ENCODE measurements around the gene LRRC8B. TPM values are rescaled to one million over a fixed set of nuclear protein-coding genes. Genes with fewer than 3 reads are reported as not detected.

LRRC8B gene
- total and polyA plus RNA-seq, 2 donors from 2014 or later = 2.4 to 15.1 TPM

DNA sequence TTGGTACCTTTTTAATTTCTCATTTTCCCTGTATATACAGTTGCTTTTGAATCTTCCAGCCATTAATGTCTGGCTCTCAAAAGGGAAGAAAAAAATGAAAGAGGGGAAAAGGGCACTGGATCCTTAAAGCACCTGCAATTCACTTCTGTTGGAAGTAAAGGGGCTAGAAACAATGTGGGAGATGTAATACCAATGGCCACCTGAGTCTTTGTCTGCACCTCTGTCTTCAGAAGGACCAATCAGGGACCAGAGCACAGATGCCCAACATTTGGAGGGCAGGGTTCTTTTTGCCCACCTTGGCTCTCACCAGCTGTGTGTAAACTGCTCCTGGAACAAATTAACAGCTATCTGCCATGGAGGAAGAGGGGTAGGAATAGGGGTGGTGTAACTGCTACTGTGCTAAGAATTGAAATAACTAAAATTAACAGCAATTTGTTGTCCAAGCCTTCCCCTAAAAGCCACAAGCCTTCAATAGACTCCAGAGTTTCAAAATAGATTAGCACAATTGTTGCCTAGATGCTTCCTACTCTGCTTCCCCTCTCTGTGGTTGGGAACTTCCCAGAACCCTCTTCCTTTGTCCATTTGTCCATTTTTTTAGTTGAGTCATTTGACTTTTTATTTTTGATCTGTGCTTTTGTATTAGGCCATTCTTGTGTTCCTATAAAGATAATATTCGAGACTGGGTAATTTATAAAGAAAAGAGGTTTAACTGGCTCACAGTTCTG is 11.5 kb upstream of the LRRC8B start:
- Histone ChIP-seq H3K27ac (ENCODE audit: low read depth in 2 of 2, low read length in 2 of 2) (no peak overlapping the region), H3K9me3 (ENCODE audit: control insufficient read depth in 2 of 3, insufficient read depth in 1 of 3, low read length in 3 of 3) (no peaks in the 10 kb centered on the region), H3K36me3 (ENCODE audit: control insufficient read depth in 2 of 3, insufficient read depth in 3 of 3, low read length in 3 of 3) (no peaks in the 10 kb centered on the region), H3K9ac (ENCODE audit: low read length in 3 of 3) (no peak overlapping the region), H3K27me3 (ENCODE audit: control insufficient read depth, insufficient read depth, low read length) (no peaks in the 10 kb centered on the region), H3K4me1 (ENCODE audit: control insufficient read depth in 2 of 3, insufficient read depth in 2 of 3, low read depth in 1 of 3, low read length in 3 of 3) (no peaks in the 10 kb centered on the region), H3K4me3 (ENCODE audit: low read length in 3 of 3) (no peak overlapping the region)
- TF ChIP-seq, protein P1, sequence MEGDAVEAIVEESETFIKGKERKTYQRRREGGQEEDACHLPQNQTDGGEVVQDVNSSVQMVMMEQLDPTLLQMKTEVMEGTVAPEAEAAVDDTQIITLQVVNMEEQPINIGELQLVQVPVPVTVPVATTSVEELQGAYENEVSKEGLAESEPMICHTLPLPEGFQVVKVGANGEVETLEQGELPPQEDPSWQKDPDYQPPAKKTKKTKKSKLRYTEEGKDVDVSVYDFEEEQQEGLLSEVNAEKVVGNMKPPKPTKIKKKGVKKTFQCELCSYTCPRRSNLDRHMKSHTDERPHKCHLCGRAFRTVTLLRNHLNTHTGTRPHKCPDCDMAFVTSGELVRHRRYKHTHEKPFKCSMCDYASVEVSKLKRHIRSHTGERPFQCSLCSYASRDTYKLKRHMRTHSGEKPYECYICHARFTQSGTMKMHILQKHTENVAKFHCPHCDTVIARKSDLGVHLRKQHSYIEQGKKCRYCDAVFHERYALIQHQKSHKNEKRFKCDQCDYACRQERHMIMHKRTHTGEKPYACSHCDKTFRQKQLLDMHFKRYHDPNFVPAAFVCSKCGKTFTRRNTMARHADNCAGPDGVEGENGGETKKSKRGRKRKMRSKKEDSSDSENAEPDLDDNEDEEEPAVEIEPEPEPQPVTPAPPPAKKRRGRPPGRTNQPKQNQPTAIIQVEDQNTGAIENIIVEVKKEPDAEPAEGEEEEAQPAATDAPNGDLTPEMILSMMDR (IDR thresholded peaks at IDR 0.05; ENCODE audit: borderline replicate concordance, extremely low read depth, insufficient read depth) = no peak
- intact Hi-C loops (cut with DNase I) = no loop called here
- DNase-seq (no peak), FAIRE-seq (no peak)

DNA sequence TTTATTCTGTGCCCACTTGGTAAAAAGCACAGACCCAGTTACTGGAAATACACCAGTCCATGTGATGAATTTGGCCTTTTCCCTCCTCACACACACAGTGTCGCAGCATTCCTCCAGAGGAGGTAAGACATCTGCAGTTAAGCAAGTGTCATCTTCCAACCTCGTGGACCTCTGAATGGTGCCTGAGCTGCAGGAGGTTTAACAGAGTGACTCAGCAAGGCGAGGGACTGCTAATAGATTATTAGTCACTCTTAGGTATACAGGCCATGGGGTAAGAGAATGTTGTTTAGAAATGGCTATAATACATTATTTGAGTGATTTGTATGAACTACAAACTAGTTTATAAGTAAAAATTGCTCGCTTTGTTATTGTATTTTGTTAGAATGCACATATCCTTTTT is 8.6 kb upstream of the LRRC8B start:
- FAIRE-seq = no peak
- Histone ChIP-seq H3K4me3 (ENCODE audit: low read length in 3 of 3) (no peak overlapping the region), H3K27ac (ENCODE audit: low read depth in 2 of 2, low read length in 2 of 2) (no peak overlapping the region), H3K4me1 (ENCODE audit: control insufficient read depth in 2 of 3, insufficient read depth in 2 of 3, low read depth in 1 of 3, low read length in 3 of 3) (no peaks in the 10 kb centered on the region), H3K27me3 (ENCODE audit: control insufficient read depth, insufficient read depth, low read length) (no peaks in the 10 kb centered on the region), H3K9me3 (ENCODE audit: control insufficient read depth in 2 of 3, insufficient read depth in 1 of 3, low read length in 3 of 3) (no peaks in the 10 kb centered on the region), H3K36me3 (ENCODE audit: control insufficient read depth in 2 of 3, insufficient read depth in 3 of 3, low read length in 3 of 3) (no peaks in the 10 kb centered on the region), H3K9ac (ENCODE audit: low read length in 3 of 3) (no peak overlapping the region)
- no peak for DNase-seq
- intact Hi-C loops (cut with DNase I) = no loop called here
- TF ChIP-seq, protein P1 (IDR thresholded peaks at IDR 0.05; ENCODE audit: borderline replicate concordance, extremely low read depth, insufficient read depth) = no peak

DNA sequence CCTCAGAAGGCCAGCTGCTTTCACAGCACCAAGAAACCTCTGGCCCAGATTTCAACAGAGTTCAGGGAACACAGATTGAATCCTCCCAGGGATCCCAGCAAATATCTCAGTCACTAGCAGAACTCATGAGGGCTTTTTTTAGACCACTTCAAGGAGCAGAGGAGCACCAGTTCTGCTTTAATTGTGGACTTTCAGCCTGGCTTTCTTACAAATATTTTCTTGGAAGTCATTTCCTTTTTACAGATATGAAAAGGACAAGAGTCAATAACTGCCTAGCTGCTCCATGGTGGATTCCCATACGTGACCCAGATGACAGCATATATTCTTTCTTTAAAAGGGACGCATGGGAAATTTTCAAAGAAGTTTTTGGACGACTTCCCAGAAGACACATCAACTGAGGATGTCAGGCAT is 6.4 kb upstream of the LRRC8B start:
- DNase-seq (peak in 2 of 5 donors; percentile 36 to 51), FAIRE-seq (no peak)
- H3K27me3 ChIP-seq (ENCODE audit: control insufficient read depth, insufficient read depth, low read length) = no peaks in the 10 kb centered on the region
- H3K9ac ChIP-seq (ENCODE audit: low read length in 3 of 3) = no peak overlapping the region
- intact Hi-C loops (cut with DNase I) = no loop called here
- TF ChIP-seq, protein P1 (IDR thresholded peaks at IDR 0.05; ENCODE audit: borderline replicate concordance, extremely low read depth, insufficient read depth) = no peak
- no peaks in the 10 kb centered on the region for H3K4me1 ChIP-seq (ENCODE audit: control insufficient read depth in 2 of 3, insufficient read depth in 2 of 3, low read depth in 1 of 3, low read length in 3 of 3)
- no peak overlapping the region for H3K4me3 ChIP-seq (ENCODE audit: low read length in 3 of 3)
- no peaks in the 10 kb centered on the region for H3K9me3 ChIP-seq (ENCODE audit: control insufficient read depth in 2 of 3, insufficient read depth in 1 of 3, low read length in 3 of 3)
- no peaks in the 10 kb centered on the region for H3K36me3 ChIP-seq (ENCODE audit: control insufficient read depth in 2 of 3, insufficient read depth in 3 of 3, low read length in 3 of 3)
- H3K27ac ChIP-seq (ENCODE audit: low read depth in 2 of 2, low read length in 2 of 2) = peak overlapping the region in 1 of 2 donors; percentile 39

All from kidney (tissue), 14 donors.